Neural progenitor cell (in vitro differentiated cells): Measurements from ENCODE around the gene ETV6. TPM values are rescaled to one million over a fixed set of nuclear protein-coding genes. Genes with fewer than 3 reads are reported as not detected.

Experiments used
- DNase-seq: peaks from one replicate; pipeline ENCODE4 v3.0.0-alpha.2; 2016; ENCODE audit warnings: low spot score
- H2AFZ ChIP-seq: fragments of 200-600 bp; sonication (generic); replicated peaks from 2 replicates; pipeline ENCODE4 v1.6.1; 2016; ENCODE audit warnings: antibody characterized with exemption
- H3F3A ChIP-seq: fragments of 200-600 bp; sonication (generic); 2 replicates; pipeline ENCODE4 v1.6.1; 2016; ENCODE audit warnings: antibody characterized with exemption, low read depth
- H3K27ac ChIP-seq: fragments of 200-600 bp; sonication (generic); 2 replicates; pipeline ENCODE4 v1.5.1; 2016; ENCODE audit warnings: mild to moderate bottlenecking
- H3K27me3 ChIP-seq: fragments of 200-600 bp; sonication (generic); 2 replicates; pipeline ENCODE4 v1.6.1; 2016; ENCODE audit warnings: mild to moderate bottlenecking, moderate library complexity
- H3K36me3 ChIP-seq: fragments of 200-600 bp; sonication (generic); 2 replicates; pipeline ENCODE4 v1.5.1; 2016
- H3K4me1 ChIP-seq: fragments of 200-600 bp; sonication (generic); 2 replicates; pipeline ENCODE4 v1.6.1; 2016; ENCODE audit warnings: mixed run types
- H3K4me2 ChIP-seq: fragments of 200-600 bp; sonication (generic); 2 replicates; pipeline ENCODE4 v1.6.1; 2016
- H3K4me3 ChIP-seq: fragments of 200-600 bp; sonication (generic); 2 replicates; pipeline ENCODE4 v1.5.1; 2016
- H3K79me2 ChIP-seq: fragments of 200-600 bp; sonication (generic); 2 replicates; pipeline ENCODE4 v1.6.1; 2016; ENCODE audit warnings: low read depth
- H3K9ac ChIP-seq: fragments of 200-600 bp; sonication (generic); 2 replicates; pipeline ENCODE4 v1.6.1; 2016
- H3K9me3 ChIP-seq: fragments of 200-600 bp; sonication (generic); 2 replicates; pipeline ENCODE4 v1.5.1; 2016; ENCODE audit warnings: low read depth
- H4K20me1 ChIP-seq: fragments of 200-600 bp; sonication (generic); 2 replicates; pipeline ENCODE4 v1.6.1; 2016; ENCODE audit warnings: low read depth
- H3K27ac Mint-ChIP-seq: 3 replicates; pipeline ENCODE4 v1.8.0; 2021; ENCODE audit warnings: mixed read lengths
- H3K27me3 Mint-ChIP-seq: 2 replicates; pipeline ENCODE4 v1.8.0; 2022; ENCODE audit warnings: low read depth, mild to moderate bottlenecking, inconsistent platforms, moderate library complexity, mixed read lengths; ENCODE audit not compliant: insufficient read depth
- H3K36me3 Mint-ChIP-seq: 3 replicates; pipeline ENCODE4 v1.8.0; 2021; ENCODE audit warnings: mixed read lengths
- H3K4me1 Mint-ChIP-seq: 3 replicates; pipeline ENCODE4 v1.8.0; 2021; ENCODE audit warnings: mixed read lengths
- H3K4me3 Mint-ChIP-seq: 3 replicates; pipeline ENCODE4 v1.8.0; 2021; ENCODE audit warnings: mild to moderate bottlenecking, moderate library complexity, mixed read lengths
- H3K9me3 Mint-ChIP-seq: 3 replicates; pipeline ENCODE4 v1.8.0; 2020; ENCODE audit warnings: mixed read lengths
- EZH2 ChIP-seq: fragments of 200-600 bp; sonication (generic); IDR thresholded peaks from 2 replicates; pipeline ENCODE4 v1.6.1; 2017; ENCODE audit warnings: antibody characterized with exemption, mild to moderate bottlenecking, moderate library complexity
- EZH2phosphoT487 ChIP-seq: fragments of 200-600 bp; sonication (generic); IDR thresholded peaks from 2 replicates; pipeline ENCODE4 v1.6.1; 2017; ENCODE audit warnings: antibody characterized with exemption
- total RNA-seq: library from RNA; depleted of rRNA; stranded (reverse); fragments of >200 nt; gene quantifications from 2 replicates; pipeline ENCODE4 v1.2.3, GENCODE V29; 2015; ENCODE audit warnings: low replicate concordance
- TF ChIP-seq, protein P1 (sequence below): fragments of 200-600 bp; sonication (generic); IDR thresholded peaks from 2 replicates; pipeline ENCODE4 v1.5.1; 2017; ENCODE audit warnings: antibody characterized with exemption, mild to moderate bottlenecking

Gene ETV6
- total RNA-seq, 1 donor from 2014 or later, result 6.2 TPM

GRCh38 chr12:11805680-11806079 is 156.2 kb downstream of the ETV6 start:
- no peaks in the 10 kb centered on the region for H3K27me3 Mint-ChIP-seq
- no peaks in the 10 kb centered on the region for H3K27me3 ChIP-seq
- H3K79me2 ChIP-seq, result no peaks in the 10 kb centered on the region

DNA sequence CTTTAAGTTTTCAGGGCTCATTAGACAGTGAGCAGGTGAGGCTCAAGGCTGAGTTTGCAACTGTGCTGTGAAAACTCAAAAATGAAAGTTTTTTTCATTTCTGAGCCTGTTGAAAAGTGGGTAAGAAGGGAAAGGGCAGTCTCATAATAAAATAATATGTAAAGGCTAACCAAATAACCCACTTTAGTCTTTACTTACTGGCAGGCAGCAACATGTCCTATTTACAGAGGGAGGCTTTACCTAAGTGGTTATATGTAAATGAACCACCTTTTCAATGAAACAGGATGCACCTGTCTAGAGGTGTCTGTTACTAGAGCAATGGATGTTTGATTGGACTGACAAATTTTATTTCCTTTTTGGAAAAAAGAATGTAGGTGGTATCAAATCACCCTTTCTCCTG is 158.0 kb downstream of the ETV6 start:
- Histone ChIP-seq H3K79me2 (no peaks in the 10 kb centered on the region), H3K27ac (no peak overlapping the region), H3K9ac (no peak overlapping the region), H3K27me3 (no peaks in the 10 kb centered on the region), H3K4me3 (no peak overlapping the region), H3K4me2 (no peak overlapping the region), H3K9me3 (no peaks in the 10 kb centered on the region), H3F3A (peaks cover 16% of the 10 kb centered on the region), H2AFZ (no peak overlapping the region), H4K20me1 (no peaks in the 10 kb centered on the region), H3K4me1 (peaks cover 22% of the 10 kb centered on the region), H3K36me3 (no peaks in the 10 kb centered on the region)
- peaks cover 9% of the 10 kb centered on the region for H3K36me3 Mint-ChIP-seq
- DNase-seq, result no peak
- peaks cover 23% of the 10 kb centered on the region for H3K4me1 Mint-ChIP-seq
- no peak overlapping the region for H3K4me3 Mint-ChIP-seq
- no peak overlapping the region for H3K27ac Mint-ChIP-seq
- no peaks in the 10 kb centered on the region for H3K27me3 Mint-ChIP-seq
- H3K9me3 Mint-ChIP-seq, result peaks cover 2% of the 10 kb centered on the region
- TF ChIP-seq EZH2 (no peak), EZH2phosphoT487 (no peak)
- TF ChIP-seq, protein P1, sequence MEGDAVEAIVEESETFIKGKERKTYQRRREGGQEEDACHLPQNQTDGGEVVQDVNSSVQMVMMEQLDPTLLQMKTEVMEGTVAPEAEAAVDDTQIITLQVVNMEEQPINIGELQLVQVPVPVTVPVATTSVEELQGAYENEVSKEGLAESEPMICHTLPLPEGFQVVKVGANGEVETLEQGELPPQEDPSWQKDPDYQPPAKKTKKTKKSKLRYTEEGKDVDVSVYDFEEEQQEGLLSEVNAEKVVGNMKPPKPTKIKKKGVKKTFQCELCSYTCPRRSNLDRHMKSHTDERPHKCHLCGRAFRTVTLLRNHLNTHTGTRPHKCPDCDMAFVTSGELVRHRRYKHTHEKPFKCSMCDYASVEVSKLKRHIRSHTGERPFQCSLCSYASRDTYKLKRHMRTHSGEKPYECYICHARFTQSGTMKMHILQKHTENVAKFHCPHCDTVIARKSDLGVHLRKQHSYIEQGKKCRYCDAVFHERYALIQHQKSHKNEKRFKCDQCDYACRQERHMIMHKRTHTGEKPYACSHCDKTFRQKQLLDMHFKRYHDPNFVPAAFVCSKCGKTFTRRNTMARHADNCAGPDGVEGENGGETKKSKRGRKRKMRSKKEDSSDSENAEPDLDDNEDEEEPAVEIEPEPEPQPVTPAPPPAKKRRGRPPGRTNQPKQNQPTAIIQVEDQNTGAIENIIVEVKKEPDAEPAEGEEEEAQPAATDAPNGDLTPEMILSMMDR, result no peak

More at GRCh38 chr12:11805680-11806079, 156.2 kb downstream of the ETV6 start:
- Histone ChIP-seq H2AFZ (no peak overlapping the region), H3K4me3 (no peak overlapping the region), H3K4me1 (peaks cover 4% of the 10 kb centered on the region), H3K9me3 (no peaks in the 10 kb centered on the region), H3K27ac (no peak overlapping the region), H3K36me3 (no peaks in the 10 kb centered on the region), H3K9ac (no peak overlapping the region), H3K4me2 (no peak overlapping the region), H3F3A (no peaks in the 10 kb centered on the region), H4K20me1 (no peaks in the 10 kb centered on the region)
- peaks cover 7% of the 10 kb centered on the region for H3K4me1 Mint-ChIP-seq
- H3K27ac Mint-ChIP-seq, result no peak overlapping the region
- H3K4me3 Mint-ChIP-seq, result no peak overlapping the region
- no peak for DNase-seq
- no peak for TF ChIP-seq EZH2
- H3K9me3 Mint-ChIP-seq, result peaks cover 3% of the 10 kb centered on the region
- peaks cover 12% of the 10 kb centered on the region for H3K36me3 Mint-ChIP-seq

- H4K20me1 ChIP-seq, result no peaks in the 10 kb centered on the region
- DNase-seq, result no peak
- H3K4me3 ChIP-seq, result no peak overlapping the region
- no peak overlapping the region for H3K4me2 ChIP-seq
- H3K27me3 ChIP-seq, result no peaks in the 10 kb centered on the region
- Mint-ChIP-seq H3K36me3 (peaks cover 7% of the 10 kb centered on the region), H3K4me3 (no peak overlapping the region), H3K27ac (no peak overlapping the region), H3K4me1 (peaks cover 35% of the 10 kb centered on the region), H3K9me3 (peaks cover 2% of the 10 kb centered on the region), H3K27me3 (no peaks in the 10 kb centered on the region)
- H3K27ac ChIP-seq, result no peak overlapping the region
- no peak overlapping the region for H3K9ac ChIP-seq
- H2AFZ ChIP-seq, result no peak overlapping the region
- H3K9me3 ChIP-seq, result no peaks in the 10 kb centered on the region
- TF ChIP-seq EZH2 (no peak), EZH2phosphoT487 (no peak)
- TF ChIP-seq, protein P1, result no peak
- peaks cover 30% of the 10 kb centered on the region for H3F3A ChIP-seq
- H3K4me1 ChIP-seq, result peaks cover 34% of the 10 kb centered on the region
- H3K79me2 ChIP-seq, result no peaks in the 10 kb centered on the region
- no peaks in the 10 kb centered on the region for H3K36me3 ChIP-seq
Observed at GRCh38 chr12:11808931-11809330, 159.5 kb downstream of the ETV6 start.

DNA sequence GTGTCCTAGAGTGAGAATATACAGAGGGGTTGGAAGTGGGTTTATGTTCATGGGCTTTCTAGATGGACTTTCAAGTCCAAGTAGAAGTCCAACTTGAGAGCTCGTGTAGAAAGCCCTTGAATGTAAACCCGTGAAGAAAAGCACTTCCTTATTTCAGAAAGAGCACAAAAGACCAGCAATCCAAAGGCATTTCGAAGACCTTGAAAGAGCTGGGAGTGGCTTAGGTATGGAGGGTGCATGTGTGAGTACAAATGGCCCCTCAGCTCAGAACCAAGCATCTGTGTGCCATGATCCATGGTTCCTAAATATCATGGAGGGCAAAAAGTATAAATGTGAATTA is 160.7 kb downstream of the ETV6 start:
- no peaks in the 10 kb centered on the region for H3K9me3 ChIP-seq
- no peaks in the 10 kb centered on the region for H4K20me1 ChIP-seq
- peaks cover 2% of the 10 kb centered on the region for H3K9me3 Mint-ChIP-seq
- H3K4me3 ChIP-seq, result no peak overlapping the region
- no peaks in the 10 kb centered on the region for H3K27me3 Mint-ChIP-seq
- H3K36me3 ChIP-seq, result no peaks in the 10 kb centered on the region
- no peak overlapping the region for H3K27ac ChIP-seq
- H3K27ac Mint-ChIP-seq, result no peak overlapping the region
- peaks cover 47% of the 10 kb centered on the region for H3K4me1 ChIP-seq
- no peak overlapping the region for H3K4me2 ChIP-seq
- H3K9ac ChIP-seq, result no peak overlapping the region
- no peak overlapping the region for H3K4me3 Mint-ChIP-seq
- peaks cover 35% of the 10 kb centered on the region for H3F3A ChIP-seq
- H3K4me1 Mint-ChIP-seq, result peaks cover 48% of the 10 kb centered on the region
- no peak for DNase-seq
- peaks cover 6% of the 10 kb centered on the region for H3K36me3 Mint-ChIP-seq
- TF ChIP-seq EZH2 (no peak), EZH2phosphoT487 (no peak)
- TF ChIP-seq, protein P1, result no peak
- H2AFZ ChIP-seq, result no peak overlapping the region
- H3K79me2 ChIP-seq, result no peaks in the 10 kb centered on the region
- no peaks in the 10 kb centered on the region for H3K27me3 ChIP-seq
